Fibroblast of pulmonary artery (primary cell): ENCODE data around the gene LSM7.

Source experiments
- DNase-seq: peaks from one replicate; pipeline ENCODE4 v3.0.0-alpha.2; 2010; ENCODE audit warnings: low read depth
- H3K4me3 ChIP-seq: replicated peaks from 2 replicates; pipeline ENCODE4 v1.5.1; 2011; ENCODE audit warnings: low read depth, mild to moderate bottlenecking, control low read depth, low read length, moderate library complexity
- CTCF ChIP-seq: IDR thresholded peaks from 2 replicates; pipeline ENCODE4 v1.5.1; 2011; ENCODE audit warnings: mild to moderate bottlenecking, control low read depth, low read length, inconsistent platforms; ENCODE audit errors: missing control alignments

Gene LSM7

DNA sequence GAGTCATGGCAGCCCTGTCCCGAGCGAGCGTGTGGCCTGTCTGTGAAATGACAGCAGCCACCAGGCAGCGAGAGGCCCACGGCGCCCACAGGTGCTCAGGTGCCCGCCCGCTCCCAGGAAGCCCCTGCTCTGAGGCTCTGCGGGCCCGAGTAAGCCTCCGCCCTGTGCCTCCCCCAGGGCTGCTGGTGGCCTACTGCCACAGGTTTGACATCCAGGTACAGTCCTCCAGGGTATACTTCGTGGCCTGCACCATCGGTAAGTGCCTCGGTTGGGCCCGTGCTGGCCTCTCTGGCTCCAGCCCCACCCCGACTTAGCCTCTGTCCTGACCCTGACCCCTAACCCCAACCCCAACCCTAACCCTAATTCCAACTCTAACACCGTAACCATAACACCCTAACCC is 16.7 kb upstream of the LSM7 start:
- no peak for DNase-seq
- no peak overlapping the region for H3K4me3 ChIP-seq
- no peak for TF ChIP-seq CTCF

GRCh38 chr19:2344381-2344870 is 16.0 kb upstream of the LSM7 start:
- no peak for TF ChIP-seq CTCF
- DNase-seq: no peak
- H3K4me3 ChIP-seq: no peak overlapping the region

DNA sequence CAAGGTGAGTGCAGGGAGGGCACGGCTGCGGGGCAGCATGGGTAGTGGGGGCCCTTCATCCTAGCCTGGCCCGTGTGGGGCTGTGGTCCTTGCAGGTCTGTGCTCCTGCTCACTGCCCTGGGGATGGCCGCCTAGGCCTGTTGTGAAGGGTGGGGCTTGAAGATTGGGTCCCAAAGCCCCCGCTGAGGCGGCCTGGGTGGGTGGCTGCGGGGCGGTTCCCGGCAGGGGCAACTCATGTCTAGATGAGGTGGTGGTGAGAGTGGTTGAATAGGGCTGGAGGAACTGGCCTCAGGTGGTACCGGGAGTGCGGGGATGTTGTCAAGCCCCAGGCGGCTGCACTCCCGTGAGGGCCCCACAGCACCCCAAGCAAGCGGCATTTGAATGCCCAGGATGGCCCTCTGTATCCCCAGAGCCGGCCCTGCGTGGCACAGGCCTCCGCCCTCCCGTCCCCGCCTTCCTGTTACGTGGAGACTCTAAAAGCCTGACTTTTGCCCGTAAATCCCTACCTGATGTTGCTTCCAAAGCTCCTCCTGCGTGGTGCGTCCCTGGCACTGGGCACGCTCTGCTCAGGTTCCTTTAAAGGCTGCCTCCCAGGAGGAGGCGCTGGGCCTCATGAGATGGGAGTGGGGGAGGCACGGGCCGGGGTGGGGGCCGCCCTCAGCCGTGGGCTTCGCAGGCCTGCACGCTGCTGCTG is 15.1 kb upstream of the LSM7 start:
- H3K4me3 ChIP-seq: no peak overlapping the region
- DNase-seq: no peak
- no peak for TF ChIP-seq CTCF

DNA sequence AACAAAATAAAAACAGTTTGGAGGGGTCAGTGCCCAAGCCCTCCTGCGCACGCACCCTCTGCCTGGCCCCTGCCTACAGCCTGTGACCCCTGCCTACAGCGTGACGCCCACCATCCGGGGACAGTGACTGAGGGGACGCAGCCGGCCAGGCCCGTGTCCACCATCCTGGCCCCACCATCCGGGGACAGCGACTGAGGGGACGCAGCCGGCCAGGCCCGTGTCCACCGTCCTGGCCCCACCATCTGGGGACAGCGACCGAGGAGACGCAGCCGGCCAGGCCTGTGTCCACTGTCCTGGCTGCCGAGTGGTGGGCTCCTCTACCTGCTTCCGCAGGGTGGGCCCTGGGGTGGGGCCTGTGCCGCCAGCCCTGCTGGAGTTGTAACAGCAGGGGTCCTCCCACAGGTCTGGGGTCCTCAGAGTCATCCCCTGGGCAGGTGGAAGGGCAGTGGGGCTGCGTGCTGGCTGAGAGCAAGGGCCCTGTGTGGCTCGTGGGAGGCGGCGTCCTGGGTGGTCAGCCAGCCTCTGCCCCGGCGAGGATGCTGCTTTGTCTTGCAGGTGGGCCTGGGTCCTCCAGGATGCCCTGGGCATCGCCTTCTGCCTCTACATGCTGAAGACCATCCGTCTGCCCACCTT is 14.4 kb upstream of the LSM7 start:
- no peak for TF ChIP-seq CTCF
- no peak for DNase-seq
- no peak overlapping the region for H3K4me3 ChIP-seq

GRCh38 chr19:2341982-2342381 is 13.6 kb upstream of the LSM7 start:
- DNase-seq: no peak
- no peak for TF ChIP-seq CTCF
- no peak overlapping the region for H3K4me3 ChIP-seq

GRCh38 chr19:2341244-2341751 is 12.9 kb upstream of the LSM7 start:
- H3K4me3 ChIP-seq: no peak overlapping the region
- DNase-seq: no peak
- no peak for TF ChIP-seq CTCF
